ENCODE measurements around the gene CKB. TPM values are rescaled to one million over a fixed set of nuclear protein-coding genes. Genes with fewer than 3 reads are reported as not detected.

Gene CKB
- total and polyA plus RNA-seq, 9 of the 15 experiments (the other 6 are each of a cell fraction or from before 2014, with no cell fraction given): 23.9 to 692 (median 132) TPM

- no peak for TF ChIP-seq E2F8 (IDR thresholded peaks at IDR 0.05; ENCODE audit: low read depth, partially characterized antibody)
- no peak for TF ChIP-seq ZNF76 (CRISPR knock-in tag; IDR thresholded peaks at IDR 0.05; ENCODE audit: borderline replicate concordance)
- TF ChIP-seq HDGF (IDR thresholded peaks at IDR 0.05): no peak
- TF ChIP-seq MAFK (IDR thresholded peaks at IDR 0.05; ENCODE audit: low read length): no peak
- no peak for TF ChIP-seq PHF20 (IDR thresholded peaks at IDR 0.05; ENCODE audit: partially characterized antibody)
- no peak for TF ChIP-seq FOS (IDR thresholded peaks at IDR 0.05; ENCODE audit: extremely low read depth, insufficient read length)
- TF ChIP-seq ZBTB11 (CRISPR knock-in tag; IDR thresholded peaks at IDR 0.05): no peak
- no peak for TF ChIP-seq ZNF280A (IDR thresholded peaks at IDR 0.05; ENCODE audit: low read depth, partially characterized antibody)
- no peak for TF ChIP-seq HOXB6 (CRISPR knock-in tag; IDR thresholded peaks at IDR 0.05; ENCODE audit: borderline replicate concordance)
- TF ChIP-seq ELF1 (tag; IDR thresholded peaks at IDR 0.05): peak; percentile 52; the same call in 1 of the 2 replicates
- TF ChIP-seq MCM7 (IDR thresholded peaks at IDR 0.05): no peak
- TF ChIP-seq GABPB2 (CRISPR knock-in tag; conservative IDR thresholded peaks at IDR 0.05): no peak
- no peak for TF ChIP-seq ATF1 (CRISPR knock-in tag; IDR thresholded peaks at IDR 0.05)
- peak; percentile 57; the same call in 1 of the 2 replicates for TF ChIP-seq ATF1 (tag; IDR thresholded peaks at IDR 0.05)
- TF ChIP-seq MTA2 (IDR thresholded peaks at IDR 0.05; ENCODE audit: low read depth): no peak
- no peak for TF ChIP-seq ZNF445 (CRISPR knock-in tag; IDR thresholded peaks at IDR 0.05; ENCODE audit: low read depth)
- TF ChIP-seq TFE3 (CRISPR knock-in tag; IDR thresholded peaks at IDR 0.05): no peak
Measured at GRCh38 chr14:103529383-103530365, 7.0 kb upstream of the CKB start (continued).
